Panc1 (cell line): ENCODE results near the gene S1PR1.

Experiments used
- POLR2AphosphoS5 ChIP-seq: IDR thresholded peaks from 2 replicates; pipeline ENCODE4 v1.6.1; 2012; ENCODE audit warnings: mild to moderate bottlenecking, low read depth, low read length, moderate library complexity
- REST ChIP-seq, 2 experiments: IDR thresholded peaks; 2 replicates each; pipeline ENCODE4 v1.6.1; 2011 to 2012; ENCODE audit warnings: low read depth in 2 of 2, control low read depth in 1 of 2, low read length in 1 of 2, mild to moderate bottlenecking in 1 of 2, moderate library complexity in 1 of 2; ENCODE audit not compliant: insufficient read depth in 1 of 2
- SIN3A ChIP-seq: IDR thresholded peaks from 2 replicates; pipeline ENCODE4 v1.6.1; 2012; ENCODE audit warnings: low read depth, mild to moderate bottlenecking, low read length, moderate library complexity, borderline replicate concordance; ENCODE audit not compliant: insufficient read depth
- TCF7L2 ChIP-seq: IDR thresholded peaks from 2 replicates; pipeline ENCODE4 v1.6.1; 2011; ENCODE audit warnings: mild to moderate bottlenecking, low read depth, low read length, inconsistent platforms
- TF ChIP-seq, protein P1 (sequence below): fragments of 450-650 bp; IDR thresholded peaks from 2 replicates; pipeline ENCODE4 v1.5.1; 2017; ENCODE audit warnings: mild to moderate bottlenecking

GRCh38 chr1:101261623-101262022 is 24.8 kb downstream of the S1PR1 start:
- TF ChIP-seq, protein P1, sequence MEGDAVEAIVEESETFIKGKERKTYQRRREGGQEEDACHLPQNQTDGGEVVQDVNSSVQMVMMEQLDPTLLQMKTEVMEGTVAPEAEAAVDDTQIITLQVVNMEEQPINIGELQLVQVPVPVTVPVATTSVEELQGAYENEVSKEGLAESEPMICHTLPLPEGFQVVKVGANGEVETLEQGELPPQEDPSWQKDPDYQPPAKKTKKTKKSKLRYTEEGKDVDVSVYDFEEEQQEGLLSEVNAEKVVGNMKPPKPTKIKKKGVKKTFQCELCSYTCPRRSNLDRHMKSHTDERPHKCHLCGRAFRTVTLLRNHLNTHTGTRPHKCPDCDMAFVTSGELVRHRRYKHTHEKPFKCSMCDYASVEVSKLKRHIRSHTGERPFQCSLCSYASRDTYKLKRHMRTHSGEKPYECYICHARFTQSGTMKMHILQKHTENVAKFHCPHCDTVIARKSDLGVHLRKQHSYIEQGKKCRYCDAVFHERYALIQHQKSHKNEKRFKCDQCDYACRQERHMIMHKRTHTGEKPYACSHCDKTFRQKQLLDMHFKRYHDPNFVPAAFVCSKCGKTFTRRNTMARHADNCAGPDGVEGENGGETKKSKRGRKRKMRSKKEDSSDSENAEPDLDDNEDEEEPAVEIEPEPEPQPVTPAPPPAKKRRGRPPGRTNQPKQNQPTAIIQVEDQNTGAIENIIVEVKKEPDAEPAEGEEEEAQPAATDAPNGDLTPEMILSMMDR = no peak
- TF ChIP-seq POLR2AphosphoS5 (no peak), REST (IDR thresholded peaks at IDR 0.05; ENCODE audit: insufficient read depth in 1 of 2, low read depth in 2 of 2, low read length in 1 of 2) (no peak), TCF7L2 (no peak), SIN3A (no peak)
